GM23338 (cell line): ENCODE data around the gene RS1. TPM values are rescaled to one million over a fixed set of nuclear protein-coding genes. Genes with fewer than 3 reads are reported as not detected.
A peak's percentile ranks its signal among the peaks of the same experiment; 100 is the strongest.

Experiments
- ATAC-seq: fragments of 200-7000 bp; cut with Tn5 transposase; 3 replicates; pipeline ENCODE4 v1.9.1; 2020
- DNase-seq: peaks from one replicate; pipeline ENCODE4 v3.0.0-alpha.2; 2015; ENCODE audit warnings: low spot score
- H2AFZ ChIP-seq: fragments of 200-600 bp; sonication (generic); 2 replicates; pipeline ENCODE4 v1.8.0; 2016; ENCODE audit warnings: antibody characterized with exemption, mild to moderate bottlenecking, moderate library complexity
- H3F3A ChIP-seq: fragments of 200-600 bp; sonication (generic); replicated peaks from 2 replicates; pipeline ENCODE4 v1.8.0; 2017; ENCODE audit warnings: antibody characterized with exemption, mixed run types, low read depth
- H3K27ac ChIP-seq: fragments of 200-600 bp; sonication (generic); 2 replicates; pipeline ENCODE4 v1.6.1; 2016; ENCODE audit warnings: low read depth
- H3K27me3 ChIP-seq: fragments of 200-600 bp; sonication (generic); 2 replicates; pipeline ENCODE4 v1.8.0; 2016; ENCODE audit warnings: mild to moderate bottlenecking, mixed run types, moderate library complexity; ENCODE audit not compliant: insufficient read depth
- H3K36me3 ChIP-seq: fragments of 200-600 bp; sonication (generic); 2 replicates; pipeline ENCODE4 v1.8.0; 2016; ENCODE audit warnings: mild to moderate bottlenecking; ENCODE audit not compliant: insufficient read depth
- H3K4me1 ChIP-seq: fragments of 200-600 bp; sonication (generic); 2 replicates; pipeline ENCODE4 v1.8.0; 2016; ENCODE audit warnings: mild to moderate bottlenecking, moderate library complexity; ENCODE audit not compliant: insufficient read depth
- H3K4me2 ChIP-seq: fragments of 200-600 bp; sonication (generic); 2 replicates; pipeline ENCODE4 v1.7.1; 2017; ENCODE audit warnings: mixed run types
- H3K4me3 ChIP-seq: fragments of 200-600 bp; sonication (generic); 2 replicates; pipeline ENCODE4 v1.6.1; 2016; ENCODE audit warnings: mixed run types
- H3K79me2 ChIP-seq: fragments of 200-600 bp; sonication (generic); replicated peaks from 2 replicates; pipeline ENCODE4 v1.8.0; 2017; ENCODE audit warnings: mild to moderate bottlenecking; ENCODE audit not compliant: insufficient read depth
- H3K9me2 ChIP-seq: fragments of 200-600 bp; sonication (generic); 2 replicates; pipeline ENCODE4 v1.8.0; 2017; ENCODE audit not compliant: insufficient read depth
- H4K20me1 ChIP-seq: fragments of 200-600 bp; sonication (generic); replicated peaks from 2 replicates; pipeline ENCODE4 v1.8.0; 2017; ENCODE audit warnings: mild to moderate bottlenecking; ENCODE audit not compliant: insufficient read depth
- H3K27ac Mint-ChIP-seq: 2 replicates; pipeline ENCODE4 v1.8.0; 2020; ENCODE audit warnings: inconsistent platforms, mild to moderate bottlenecking, moderate library complexity, mixed read lengths
- H3K27me3 Mint-ChIP-seq: 3 replicates; pipeline ENCODE4 v1.8.0; 2022; ENCODE audit warnings: low read depth, mild to moderate bottlenecking, moderate library complexity, mixed read lengths, inconsistent platforms; ENCODE audit not compliant: insufficient read depth, poor library complexity
- H3K36me3 Mint-ChIP-seq: 3 replicates; pipeline ENCODE4 v1.8.0; 2021; ENCODE audit warnings: low read depth, mild to moderate bottlenecking, inconsistent platforms, moderate library complexity, mixed read lengths
- H3K4me1 Mint-ChIP-seq: 3 replicates; pipeline ENCODE4 v1.8.0; 2020; ENCODE audit warnings: mild to moderate bottlenecking, inconsistent platforms, mixed read lengths
- H3K4me3 Mint-ChIP-seq: 3 replicates; pipeline ENCODE4 v1.8.0; 2021; ENCODE audit warnings: moderate library complexity, mild to moderate bottlenecking, inconsistent platforms, mixed read lengths
- H3K9me3 Mint-ChIP-seq: 3 replicates; pipeline ENCODE4 v1.8.0; 2020; ENCODE audit warnings: moderate library complexity, mild to moderate bottlenecking, inconsistent platforms, mixed read lengths
- EZH2 ChIP-seq: fragments of 200-600 bp; sonication (generic); IDR thresholded peaks from one replicate; pipeline ENCODE4 v1.8.0; 2017; ENCODE audit warnings: antibody characterized with exemption, mild to moderate bottlenecking, low read depth; ENCODE audit not compliant: unreplicated experiment
- EZH2phosphoT487 ChIP-seq: fragments of 200-600 bp; sonication (generic); IDR thresholded peaks from one replicate; pipeline ENCODE4 v1.8.1; 2018; ENCODE audit warnings: antibody characterized with exemption; ENCODE audit not compliant: unreplicated experiment
- JUNB ChIP-seq: IDR thresholded peaks from one replicate; pipeline ENCODE4 v1.6.1; 2016; ENCODE audit warnings: antibody characterized with exemption; ENCODE audit not compliant: unreplicated experiment
- NANOG ChIP-seq: IDR thresholded peaks from 2 replicates; pipeline ENCODE4 v1.6.1; 2016; ENCODE audit warnings: antibody characterized with exemption, borderline replicate concordance
- POLR2AphosphoS5 ChIP-seq: IDR thresholded peaks from 2 replicates; pipeline ENCODE4 v1.6.1; 2016; ENCODE audit warnings: antibody characterized with exemption, low read depth
- ZNF114 ChIP-seq: fragments of 250-450 bp; sonication (Bioruptor Pico); IDR thresholded peaks from 2 replicates; pipeline ENCODE4 v1.5.0; 2020; ENCODE audit warnings: mild to moderate bottlenecking, moderate library complexity
- polyA plus RNA-seq: library from polyadenylated mRNA; unstranded; fragments of >200 nt; fragmentation: Nextera tagmentation; extraction: Ambion mirVana; gene quantifications from 2 replicates; pipeline ENCODE4 v1.2.1, GENCODE V29; 2016
- total RNA-seq: library from RNA; depleted of rRNA; stranded (reverse); fragments of >200 nt; shearing (Covaris generic); gene quantifications from 2 replicates; pipeline ENCODE4 v1.2.3, GENCODE V29; 2014
- TF ChIP-seq, protein P1 (sequence below), 2 experiments: fragments of 200-600 bp in 1 of 2; sonication (generic) in 1 of 2; conservative IDR thresholded peaks; 2 replicates each; pipeline versions ENCODE4 v1.5.1 to v1.6.1; 2016 to 2017; ENCODE audit warnings: antibody characterized with exemption in 2 of 2, low read depth in 2 of 2, mild to moderate bottlenecking in 2 of 2, moderate library complexity in 1 of 2
- TF ChIP-seq, protein P2 (sequence below): fragments of 250-450 bp; sonication (Bioruptor Pico); IDR thresholded peaks from 2 replicates; pipeline ENCODE4 v1.5.0; 2020; ENCODE audit warnings: mild to moderate bottlenecking, moderate library complexity

RS1 gene
- total and polyA plus RNA-seq, 2 experiments from 2014 or later: not detected

DNA sequence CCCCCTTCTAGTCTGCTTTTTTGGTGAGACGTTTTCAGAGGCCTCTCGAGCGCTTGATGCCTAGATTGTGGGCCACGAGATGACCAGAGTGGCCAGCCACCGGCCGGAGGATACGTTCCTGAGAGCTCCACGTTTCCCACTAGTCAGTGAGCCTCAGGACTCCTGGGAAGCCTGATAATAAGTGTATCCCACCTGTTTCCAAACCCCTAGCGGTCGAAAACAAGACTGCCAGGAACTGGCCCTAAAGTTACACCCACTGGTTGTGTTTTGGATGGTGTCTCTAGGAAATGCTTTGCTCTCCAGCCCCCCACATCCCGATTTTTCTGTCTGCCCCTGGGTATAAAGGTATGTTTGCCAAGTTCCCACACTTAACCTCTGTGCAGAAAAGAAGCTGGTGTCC, 4.6 kb upstream of the RS1 start:
- H3K4me2 ChIP-seq: no peak overlapping the region
- H3K9me2 ChIP-seq: no peaks in the 10 kb centered on the region
- ATAC-seq: peak; percentile 58
- no peaks in the 10 kb centered on the region for H3K36me3 Mint-ChIP-seq
- H3F3A ChIP-seq: no peaks in the 10 kb centered on the region
- no peaks in the 10 kb centered on the region for H3K4me1 ChIP-seq
- no peak overlapping the region for H3K27ac ChIP-seq
- H3K27me3 ChIP-seq: no peaks in the 10 kb centered on the region
- no peaks in the 10 kb centered on the region for H3K4me1 Mint-ChIP-seq
- H3K36me3 ChIP-seq: no peaks in the 10 kb centered on the region
- no peak overlapping the region for H3K4me3 ChIP-seq
- no peaks in the 10 kb centered on the region for H4K20me1 ChIP-seq
- no peaks in the 10 kb centered on the region for H3K79me2 ChIP-seq
- no peak for TF ChIP-seq POLR2AphosphoS5
- TF ChIP-seq, protein P1, sequence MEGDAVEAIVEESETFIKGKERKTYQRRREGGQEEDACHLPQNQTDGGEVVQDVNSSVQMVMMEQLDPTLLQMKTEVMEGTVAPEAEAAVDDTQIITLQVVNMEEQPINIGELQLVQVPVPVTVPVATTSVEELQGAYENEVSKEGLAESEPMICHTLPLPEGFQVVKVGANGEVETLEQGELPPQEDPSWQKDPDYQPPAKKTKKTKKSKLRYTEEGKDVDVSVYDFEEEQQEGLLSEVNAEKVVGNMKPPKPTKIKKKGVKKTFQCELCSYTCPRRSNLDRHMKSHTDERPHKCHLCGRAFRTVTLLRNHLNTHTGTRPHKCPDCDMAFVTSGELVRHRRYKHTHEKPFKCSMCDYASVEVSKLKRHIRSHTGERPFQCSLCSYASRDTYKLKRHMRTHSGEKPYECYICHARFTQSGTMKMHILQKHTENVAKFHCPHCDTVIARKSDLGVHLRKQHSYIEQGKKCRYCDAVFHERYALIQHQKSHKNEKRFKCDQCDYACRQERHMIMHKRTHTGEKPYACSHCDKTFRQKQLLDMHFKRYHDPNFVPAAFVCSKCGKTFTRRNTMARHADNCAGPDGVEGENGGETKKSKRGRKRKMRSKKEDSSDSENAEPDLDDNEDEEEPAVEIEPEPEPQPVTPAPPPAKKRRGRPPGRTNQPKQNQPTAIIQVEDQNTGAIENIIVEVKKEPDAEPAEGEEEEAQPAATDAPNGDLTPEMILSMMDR (conservative IDR thresholded peaks at IDR 0.05; ENCODE audit: low read depth in 2 of 2): peak; percentile 45 to 47
- peaks cover 7% of the 10 kb centered on the region for H3K27me3 Mint-ChIP-seq
- H3K4me3 Mint-ChIP-seq: no peak overlapping the region
- no peak overlapping the region for H2AFZ ChIP-seq
- H3K27ac Mint-ChIP-seq: no peak overlapping the region
- DNase-seq: peak; percentile 63
- H3K9me3 Mint-ChIP-seq: no peaks in the 10 kb centered on the region

DNA sequence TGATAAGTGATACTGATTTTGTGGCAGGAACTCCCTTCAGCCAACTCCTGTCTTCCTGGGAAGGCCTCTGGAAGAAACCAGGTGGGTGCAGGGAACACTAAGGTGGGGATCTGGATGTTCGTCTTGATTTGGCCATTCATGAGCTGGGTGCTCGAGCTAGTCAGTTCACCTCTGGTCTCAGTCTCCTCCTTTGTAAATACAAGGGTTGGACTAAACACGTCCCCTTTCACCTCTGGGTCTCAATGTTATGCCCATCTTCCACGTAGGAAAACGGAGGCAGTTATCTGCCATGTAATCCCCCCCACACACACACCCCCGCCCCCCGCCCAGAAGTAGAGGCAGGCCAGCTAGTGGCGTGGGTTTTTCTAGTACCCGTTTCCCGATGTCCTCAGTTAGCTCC, 4.1 kb upstream of the RS1 start:
- DNase-seq: no peak
- H3K4me3 ChIP-seq: no peak overlapping the region
- Mint-ChIP-seq H3K4me1 (no peaks in the 10 kb centered on the region), H3K9me3 (no peaks in the 10 kb centered on the region), H3K36me3 (no peaks in the 10 kb centered on the region), H3K27me3 (peaks cover 7% of the 10 kb centered on the region), H3K4me3 (no peak overlapping the region; the same call in 1 of the 3 replicates), H3K27ac (no peak overlapping the region)
- no peaks in the 10 kb centered on the region for H3K9me2 ChIP-seq
- no peak overlapping the region for H2AFZ ChIP-seq
- no peaks in the 10 kb centered on the region for H3K27me3 ChIP-seq
- no peaks in the 10 kb centered on the region for H4K20me1 ChIP-seq
- no peaks in the 10 kb centered on the region for H3K36me3 ChIP-seq
- H3K27ac ChIP-seq: no peak overlapping the region
- no peaks in the 10 kb centered on the region for H3K4me1 ChIP-seq
- no peak for ATAC-seq
- H3K4me2 ChIP-seq: no peak overlapping the region
- H3F3A ChIP-seq: no peaks in the 10 kb centered on the region
- H3K79me2 ChIP-seq: no peaks in the 10 kb centered on the region
- no peak for TF ChIP-seq NANOG
- TF ChIP-seq EZH2: no peak
- no peak for TF ChIP-seq ZNF114
- TF ChIP-seq, protein P2, sequence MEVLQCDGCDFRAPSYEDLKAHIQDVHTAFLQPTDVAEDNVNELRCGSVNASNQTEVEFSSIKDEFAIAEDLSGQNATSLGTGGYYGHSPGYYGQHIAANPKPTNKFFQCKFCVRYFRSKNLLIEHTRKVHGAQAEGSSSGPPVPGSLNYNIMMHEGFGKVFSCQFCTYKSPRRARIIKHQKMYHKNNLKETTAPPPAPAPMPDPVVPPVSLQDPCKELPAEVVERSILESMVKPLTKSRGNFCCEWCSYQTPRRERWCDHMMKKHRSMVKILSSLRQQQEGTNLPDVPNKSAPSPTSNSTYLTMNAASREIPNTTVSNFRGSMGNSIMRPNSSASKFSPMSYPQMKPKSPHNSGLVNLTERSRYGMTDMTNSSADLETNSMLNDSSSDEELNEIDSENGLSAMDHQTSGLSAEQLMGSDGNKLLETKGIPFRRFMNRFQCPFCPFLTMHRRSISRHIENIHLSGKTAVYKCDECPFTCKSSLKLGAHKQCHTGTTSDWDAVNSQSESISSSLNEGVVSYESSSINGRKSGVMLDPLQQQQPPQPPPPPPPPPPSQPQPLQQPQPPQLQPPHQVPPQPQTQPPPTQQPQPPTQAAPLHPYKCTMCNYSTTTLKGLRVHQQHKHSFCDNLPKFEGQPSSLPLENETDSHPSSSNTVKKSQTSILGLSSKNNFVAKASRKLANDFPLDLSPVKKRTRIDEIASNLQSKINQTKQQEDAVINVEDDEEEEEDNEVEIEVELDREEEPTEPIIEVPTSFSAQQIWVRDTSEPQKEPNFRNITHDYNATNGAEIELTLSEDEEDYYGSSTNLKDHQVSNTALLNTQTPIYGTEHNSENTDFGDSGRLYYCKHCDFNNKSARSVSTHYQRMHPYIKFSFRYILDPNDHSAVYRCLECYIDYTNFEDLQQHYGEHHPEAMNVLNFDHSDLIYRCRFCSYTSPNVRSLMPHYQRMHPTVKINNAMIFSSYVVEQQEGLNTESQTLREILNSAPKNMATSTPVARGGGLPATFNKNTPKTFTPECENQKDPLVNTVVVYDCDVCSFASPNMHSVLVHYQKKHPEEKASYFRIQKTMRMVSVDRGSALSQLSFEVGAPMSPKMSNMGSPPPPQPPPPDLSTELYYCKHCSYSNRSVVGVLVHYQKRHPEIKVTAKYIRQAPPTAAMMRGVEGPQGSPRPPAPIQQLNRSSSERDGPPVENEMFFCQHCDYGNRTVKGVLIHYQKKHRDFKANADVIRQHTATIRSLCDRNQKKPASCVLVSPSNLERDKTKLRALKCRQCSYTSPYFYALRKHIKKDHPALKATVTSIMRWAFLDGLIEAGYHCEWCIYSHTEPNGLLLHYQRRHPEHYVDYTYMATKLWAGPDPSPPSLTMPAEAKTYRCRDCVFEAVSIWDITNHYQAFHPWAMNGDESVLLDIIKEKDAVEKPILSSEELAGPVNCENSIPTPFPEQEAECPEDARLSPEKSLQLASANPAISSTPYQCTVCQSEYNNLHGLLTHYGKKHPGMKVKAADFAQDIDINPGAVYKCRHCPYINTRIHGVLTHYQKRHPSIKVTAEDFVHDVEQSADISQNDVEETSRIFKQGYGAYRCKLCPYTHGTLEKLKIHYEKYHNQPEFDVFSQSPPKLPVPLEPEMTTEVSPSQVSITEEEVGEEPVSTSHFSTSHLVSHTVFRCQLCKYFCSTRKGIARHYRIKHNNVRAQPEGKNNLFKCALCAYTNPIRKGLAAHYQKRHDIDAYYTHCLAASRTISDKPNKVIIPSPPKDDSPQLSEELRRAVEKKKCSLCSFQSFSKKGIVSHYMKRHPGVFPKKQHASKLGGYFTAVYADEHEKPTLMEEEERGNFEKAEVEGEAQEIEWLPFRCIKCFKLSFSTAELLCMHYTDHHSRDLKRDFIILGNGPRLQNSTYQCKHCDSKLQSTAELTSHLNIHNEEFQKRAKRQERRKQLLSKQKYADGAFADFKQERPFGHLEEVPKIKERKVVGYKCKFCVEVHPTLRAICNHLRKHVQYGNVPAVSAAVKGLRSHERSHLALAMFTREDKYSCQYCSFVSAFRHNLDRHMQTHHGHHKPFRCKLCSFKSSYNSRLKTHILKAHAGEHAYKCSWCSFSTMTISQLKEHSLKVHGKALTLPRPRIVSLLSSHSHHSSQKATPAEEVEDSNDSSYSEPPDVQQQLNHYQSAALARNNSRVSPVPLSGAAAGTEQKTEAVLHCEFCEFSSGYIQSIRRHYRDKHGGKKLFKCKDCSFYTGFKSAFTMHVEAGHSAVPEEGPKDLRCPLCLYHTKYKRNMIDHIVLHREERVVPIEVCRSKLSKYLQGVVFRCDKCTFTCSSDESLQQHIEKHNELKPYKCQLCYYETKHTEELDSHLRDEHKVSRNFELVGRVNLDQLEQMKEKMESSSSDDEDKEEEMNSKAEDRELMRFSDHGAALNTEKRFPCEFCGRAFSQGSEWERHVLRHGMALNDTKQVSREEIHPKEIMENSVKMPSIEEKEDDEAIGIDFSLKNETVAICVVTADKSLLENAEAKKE: no peak
- TF ChIP-seq EZH2phosphoT487: no peak
- TF ChIP-seq, protein P1 (conservative IDR thresholded peaks at IDR 0.05; ENCODE audit: low read depth in 2 of 2): no peak
- no peak for TF ChIP-seq JUNB
